SK-N-SH treated with all-trans-retinoic acid at 6 μM for 48 hours (cell line): ENCODE data around the gene POLR3B.

Source experiments
- ARNTL ChIP-seq: fragments of 450-650 bp; formaldehyde crosslinking; IDR thresholded peaks from 2 replicates; pipeline ENCODE4 v1.5.0; 2020; ENCODE audit warnings: low read depth, mild to moderate bottlenecking, moderate library complexity, borderline replicate concordance
- CSDC2 ChIP-seq: fragments of 250-450 bp; sonication (Bioruptor Pico); IDR thresholded peaks from 2 replicates; pipeline ENCODE4 v1.5.0; 2020; ENCODE audit warnings: mild to moderate bottlenecking, moderate library complexity
- CSRNP3 ChIP-seq: fragments of 250-450 bp; sonication (Bioruptor Pico); IDR thresholded peaks from 2 replicates; pipeline ENCODE4 v1.5.1; 2021; ENCODE audit warnings: mild to moderate bottlenecking, moderate library complexity
- ESRRG ChIP-seq: fragments of 250-450 bp; sonication (Bioruptor Pico); IDR thresholded peaks from 2 replicates; pipeline ENCODE4 v1.6.1; 2021; ENCODE audit warnings: mild to moderate bottlenecking
- ISL1 ChIP-seq: fragments of 250-450 bp; sonication (Bioruptor Pico); IDR thresholded peaks from 2 replicates; pipeline ENCODE4 v2.1.2; 2022; ENCODE audit warnings: mild to moderate bottlenecking, moderate library complexity
- OSR1 ChIP-seq: fragments of 250-450 bp; sonication (Bioruptor Pico); IDR thresholded peaks from 2 replicates; pipeline ENCODE4 v1.8.0; 2022; ENCODE audit warnings: moderate library complexity, mild to moderate bottlenecking, inconsistent platforms
- PATZ1 ChIP-seq: fragments of 250-450 bp; sonication (Bioruptor Pico); IDR thresholded peaks from 2 replicates; pipeline ENCODE4 v1.8.0; 2020; ENCODE audit warnings: mild to moderate bottlenecking, moderate library complexity, borderline replicate concordance
- PPARA ChIP-seq: fragments of 250-450 bp; sonication (Bioruptor Pico); IDR thresholded peaks from 2 replicates; pipeline ENCODE4 v1.5.0; 2020; ENCODE audit warnings: mild to moderate bottlenecking, borderline replicate concordance
- TOX ChIP-seq: fragments of 250-450 bp; sonication (Bioruptor Pico); IDR thresholded peaks from 2 replicates; pipeline ENCODE4 v1.8.0; 2021; ENCODE audit warnings: mild to moderate bottlenecking, moderate library complexity, borderline replicate concordance
- ZFP30 ChIP-seq: fragments of 450-650 bp; formaldehyde crosslinking; IDR thresholded peaks from 2 replicates; pipeline ENCODE4 v1.5.0; 2022; ENCODE audit warnings: mild to moderate bottlenecking, moderate library complexity
- ZNF70 ChIP-seq: fragments of 450-650 bp; formaldehyde crosslinking; IDR thresholded peaks from 2 replicates; pipeline ENCODE4 v1.5.0; 2020; ENCODE audit warnings: mild to moderate bottlenecking, moderate library complexity
- TF ChIP-seq, protein P1 (sequence below): fragments of 250-450 bp; sonication (Bioruptor Pico); IDR thresholded peaks from 2 replicates; pipeline ENCODE4 v1.5.1; 2020; ENCODE audit warnings: low read depth, mild to moderate bottlenecking, moderate library complexity

GRCh38 chr12:106412563-106412962, 55.0 kb downstream of the POLR3B start:
- TF ChIP-seq ZNF70 (CRISPR knock-in tag) = no peak
- no peak for TF ChIP-seq CSDC2 (CRISPR knock-in tag)
- no peak for TF ChIP-seq PATZ1 (CRISPR knock-in tag)
- no peak for TF ChIP-seq TOX
- TF ChIP-seq CSRNP3 = no peak
- no peak for TF ChIP-seq ARNTL (CRISPR knock-in tag)
- TF ChIP-seq, protein P1, sequence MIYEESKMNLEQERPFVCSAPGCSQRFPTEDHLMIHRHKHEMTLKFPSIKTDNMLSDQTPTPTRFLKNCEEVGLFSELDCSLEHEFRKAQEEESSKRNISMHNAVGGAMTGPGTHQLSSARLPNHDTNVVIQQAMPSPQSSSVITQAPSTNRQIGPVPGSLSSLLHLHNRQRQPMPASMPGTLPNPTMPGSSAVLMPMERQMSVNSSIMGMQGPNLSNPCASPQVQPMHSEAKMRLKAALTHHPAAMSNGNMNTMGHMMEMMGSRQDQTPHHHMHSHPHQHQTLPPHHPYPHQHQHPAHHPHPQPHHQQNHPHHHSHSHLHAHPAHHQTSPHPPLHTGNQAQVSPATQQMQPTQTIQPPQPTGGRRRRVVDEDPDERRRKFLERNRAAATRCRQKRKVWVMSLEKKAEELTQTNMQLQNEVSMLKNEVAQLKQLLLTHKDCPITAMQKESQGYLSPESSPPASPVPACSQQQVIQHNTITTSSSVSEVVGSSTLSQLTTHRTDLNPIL = no peak
- no peak for TF ChIP-seq PPARA (CRISPR knock-in tag)
- TF ChIP-seq OSR1 (CRISPR knock-in tag) = no peak
- TF ChIP-seq ISL1 (CRISPR knock-in tag) = no peak
- no peak for TF ChIP-seq ESRRG (CRISPR knock-in tag)
- TF ChIP-seq ZFP30 (CRISPR knock-in tag) = no peak
